HG03103 (cell line): ENCODE measurements around the gene SLC6A16.
"Not testable (repeated sequence)": the region's sequence is repeated elsewhere in the genome, so short reads cannot be mapped to it uniquely, and the experiment has no call there.

Source experiments
- ATAC-seq: cut with Tn5 transposase; IDR thresholded peaks from one replicate; pipeline ENCODE4 v1.9.1; 2021; ENCODE audit warnings: low read depth; ENCODE audit not compliant: unreplicated experiment

Gene SLC6A16

DNA sequence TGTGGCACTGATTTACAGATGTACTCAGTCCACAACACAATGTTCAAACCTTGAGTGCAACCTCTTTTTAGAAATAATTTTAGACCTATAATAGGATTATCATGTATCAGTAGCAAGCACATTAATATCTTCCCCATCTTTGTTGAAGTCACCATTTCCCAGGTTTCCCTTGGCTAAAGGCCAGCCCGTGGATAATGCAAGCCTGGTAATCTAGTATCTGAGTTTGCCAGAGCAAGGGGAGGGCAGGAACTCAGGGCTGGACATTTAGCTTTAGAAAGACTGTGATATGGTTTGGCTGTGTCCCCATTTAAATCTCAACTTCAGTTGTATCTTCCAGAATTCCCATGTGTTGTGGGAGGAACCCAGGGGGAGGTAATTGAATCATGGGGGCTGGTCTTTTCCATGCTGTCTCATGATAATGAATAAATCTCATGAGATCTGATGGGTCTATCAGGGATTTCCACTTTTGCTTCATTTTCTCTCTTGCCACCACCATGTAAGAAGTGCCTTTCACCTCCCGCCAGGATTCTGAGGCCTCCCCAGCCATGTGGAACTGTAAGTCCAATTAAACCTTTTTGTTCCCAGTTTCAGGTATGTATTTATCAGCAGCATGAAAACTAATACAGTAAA lies 37.7 kb downstream of the SLC6A16 start:
- no peak for ATAC-seq

DNA sequence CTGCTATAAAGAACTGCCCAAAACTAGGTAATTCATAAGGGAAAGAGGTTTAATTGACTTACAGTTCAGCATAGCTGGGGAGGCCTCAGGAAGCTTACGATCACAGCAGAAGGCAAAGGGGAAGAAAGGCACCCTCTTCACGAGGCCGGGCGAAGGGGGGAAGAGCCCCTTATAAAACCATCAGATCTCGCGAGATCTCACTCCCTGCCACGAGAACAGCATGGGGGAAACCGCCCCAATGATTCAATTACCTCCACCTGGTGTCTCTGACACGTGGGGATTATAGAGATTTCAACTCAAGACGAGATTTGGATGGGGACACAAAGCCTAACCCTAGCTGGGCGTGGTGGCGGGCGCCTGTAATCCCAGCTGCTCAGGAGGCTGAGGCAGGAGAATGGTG lies 42.8 kb downstream of the SLC6A16 start:
- ATAC-seq: no peak

DNA sequence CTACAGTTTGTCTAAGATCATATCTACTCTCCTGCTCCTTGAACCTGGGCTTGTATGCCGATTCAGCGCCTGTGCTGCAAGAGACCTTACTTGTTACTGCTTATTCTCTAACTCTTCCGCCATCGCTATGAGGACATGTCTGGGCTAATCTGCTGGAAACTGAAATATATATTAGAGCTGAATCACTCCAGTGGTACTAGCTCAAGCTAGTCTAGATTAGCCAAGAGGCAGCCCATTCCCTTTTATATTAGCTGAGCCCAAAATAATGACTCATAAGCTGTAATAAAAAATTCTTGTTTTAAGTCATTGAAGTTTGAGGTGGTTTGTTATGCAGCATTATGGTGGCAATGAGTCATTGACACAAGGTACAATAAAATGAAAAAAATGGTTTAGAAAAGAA lies 52.8 kb downstream of the SLC6A16 start:
- no peak for ATAC-seq

DNA sequence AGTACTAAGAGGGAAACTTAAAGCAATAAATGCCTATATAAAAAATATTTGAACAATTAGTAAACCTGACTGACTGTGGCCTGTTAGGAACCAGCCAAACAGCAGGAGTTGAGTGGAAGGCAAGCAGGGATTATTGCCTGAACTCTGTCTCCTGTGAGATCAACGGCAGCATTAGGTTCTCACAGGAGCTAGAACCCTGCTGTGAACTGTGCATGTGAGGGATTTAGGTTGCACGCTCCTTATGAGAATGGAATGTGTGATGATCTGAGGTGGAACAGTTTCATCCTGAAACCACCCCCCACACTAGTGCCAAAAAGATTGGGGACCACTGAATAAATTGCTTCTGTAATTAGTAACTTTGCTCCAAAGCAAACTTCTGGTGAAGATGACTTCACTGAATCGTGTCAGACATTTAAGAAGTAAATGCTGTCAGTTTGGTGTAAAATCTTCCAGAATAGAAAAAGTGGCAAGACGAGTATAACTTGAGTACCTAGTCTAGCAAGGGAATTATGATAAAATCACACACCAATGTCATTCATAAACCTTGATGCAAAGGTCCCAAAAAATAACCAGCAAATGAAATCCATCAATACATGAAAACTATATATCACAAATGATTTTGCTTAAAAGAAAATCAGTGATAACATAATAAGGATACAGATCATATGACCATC lies 53.8 kb downstream of the SLC6A16 start:
- ATAC-seq: no peak

DNA sequence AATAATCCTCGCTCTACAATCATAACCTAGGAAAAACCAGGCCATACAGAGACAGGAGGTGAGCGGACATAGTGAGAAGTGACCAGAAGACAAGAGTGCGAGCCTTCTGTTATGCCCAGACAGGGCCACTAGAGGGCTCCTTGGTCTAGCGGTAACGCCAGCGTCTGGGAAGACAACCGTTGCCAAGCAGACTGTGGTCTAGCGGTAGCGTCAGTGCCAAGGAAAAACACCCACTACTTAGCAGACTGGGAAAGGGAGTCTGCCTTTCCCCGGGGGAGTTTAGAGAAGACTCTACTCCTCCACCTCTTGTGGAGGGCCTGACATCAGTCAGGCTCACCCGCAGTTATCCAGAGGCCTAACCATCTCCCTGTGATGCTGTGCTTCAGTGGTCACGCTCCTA lies 58.6 kb downstream of the SLC6A16 start:
- not testable (repeated sequence) for ATAC-seq

DNA sequence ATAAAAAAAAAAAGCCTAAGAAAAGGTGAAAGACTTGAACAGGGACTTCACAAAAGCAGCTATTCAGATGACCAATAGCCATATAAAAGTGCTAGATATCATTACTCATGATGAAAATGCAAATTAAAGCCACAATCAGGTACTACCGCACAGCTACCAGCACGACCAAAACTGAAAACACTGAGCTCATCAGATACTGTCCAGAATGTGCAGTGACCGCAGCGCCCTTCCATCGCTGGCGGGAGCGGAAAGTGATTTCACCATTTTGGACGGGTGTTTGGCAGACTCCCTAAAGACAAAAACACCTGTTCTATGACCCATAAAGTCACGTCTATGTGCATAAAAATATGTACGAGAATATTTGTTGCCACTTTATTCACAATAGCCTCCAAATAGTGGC lies 60.7 kb downstream of the SLC6A16 start:
- no peak for ATAC-seq

DNA sequence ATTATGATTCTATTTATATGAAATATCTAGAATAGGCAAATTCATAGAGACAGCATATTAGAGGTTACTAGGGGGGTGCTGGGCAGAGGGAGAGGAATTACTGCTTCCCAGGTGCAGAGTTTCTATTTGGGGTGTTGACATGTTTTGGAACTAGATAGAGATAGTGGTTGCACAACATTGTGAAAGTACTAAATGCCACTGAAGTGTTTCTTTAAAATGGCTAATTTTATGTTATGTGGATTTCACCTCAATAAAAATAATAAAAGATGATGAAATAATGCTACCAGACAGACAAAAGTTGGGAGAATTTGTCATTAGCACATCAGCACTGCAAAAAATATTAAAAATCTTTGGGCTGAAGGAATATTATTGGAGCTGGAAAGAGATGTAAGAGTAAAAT lies 63.4 kb downstream of the SLC6A16 start:
- ATAC-seq: no peak

DNA sequence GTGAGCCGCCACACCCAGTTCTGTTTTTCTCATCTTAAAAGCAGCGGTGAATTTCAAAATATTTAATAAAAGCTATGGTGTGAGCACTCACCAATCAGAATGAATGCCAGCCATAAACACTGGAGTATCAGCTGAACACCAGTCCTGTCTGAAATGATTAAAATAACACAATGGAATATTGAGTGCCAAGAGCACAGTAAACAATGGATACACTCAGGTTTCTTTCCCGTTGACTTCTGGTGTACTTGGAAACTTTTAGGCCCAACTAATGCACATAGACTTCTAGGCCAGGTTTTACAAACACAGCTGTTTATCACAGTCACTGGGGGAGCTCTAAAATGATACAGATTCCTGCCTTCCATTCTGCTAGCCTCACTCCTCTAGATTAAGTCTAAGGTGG lies 68.3 kb downstream of the SLC6A16 start:
- no peak for ATAC-seq

DNA sequence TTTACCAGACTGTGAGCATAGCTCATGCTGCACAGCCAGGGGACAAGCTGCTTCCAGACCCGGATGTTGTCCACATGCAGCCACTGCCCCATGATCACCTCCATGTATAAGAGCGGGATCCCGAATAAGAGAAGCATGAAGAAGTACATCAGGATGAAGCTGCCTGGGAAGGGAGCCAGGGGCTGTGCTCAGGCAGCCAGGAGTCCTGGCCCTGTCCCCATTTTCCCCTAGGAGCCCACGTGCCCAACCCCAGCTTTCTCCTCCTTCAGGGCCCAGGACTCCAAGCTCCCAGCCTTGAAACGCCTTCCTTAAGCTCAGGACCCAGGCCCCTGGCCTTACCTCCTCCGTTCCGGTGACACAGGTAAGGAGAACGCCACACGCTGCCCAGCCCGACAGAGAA lies 69.3 kb downstream of the SLC6A16 start:
- no peak for ATAC-seq

DNA sequence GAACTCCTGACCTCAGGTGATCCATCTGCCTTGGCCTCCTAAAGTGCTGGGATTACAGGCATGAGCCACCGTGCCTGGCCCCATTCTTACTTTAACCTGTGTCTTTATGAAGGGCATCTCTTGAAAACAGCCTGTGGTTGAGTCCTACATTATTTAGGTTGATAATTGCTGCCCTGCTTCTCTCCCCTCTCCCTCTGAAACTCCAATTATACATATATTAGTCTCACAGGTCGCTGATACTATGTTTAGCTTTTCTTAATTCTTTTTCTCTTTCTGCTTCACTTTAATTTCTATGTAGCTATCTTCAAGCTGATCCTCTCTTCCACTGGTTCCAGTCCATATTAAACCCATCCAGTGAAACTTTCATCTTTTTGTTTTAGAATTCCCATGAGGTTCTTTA lies 75.1 kb downstream of the SLC6A16 start:
- ATAC-seq: no peak

DNA sequence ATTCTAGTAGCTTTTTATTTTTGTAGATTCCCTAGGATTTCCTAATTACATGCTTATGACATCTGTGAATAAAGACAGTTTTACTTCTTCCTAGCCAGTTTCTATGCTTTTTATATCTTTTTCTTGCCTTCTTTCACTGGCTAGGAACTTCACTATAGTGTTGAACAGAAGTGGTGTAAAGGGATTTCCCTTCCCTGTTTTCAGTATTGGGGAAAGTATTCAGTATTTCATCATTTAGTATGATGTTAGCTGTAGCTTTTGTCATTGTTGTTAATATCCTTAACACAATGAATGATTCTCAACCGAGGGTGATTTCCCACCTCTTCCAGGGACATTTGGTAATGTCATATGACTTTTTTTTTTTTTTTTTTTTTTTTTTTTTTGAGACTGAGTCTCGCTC lies 77.3 kb downstream of the SLC6A16 start:
- ATAC-seq: no peak

DNA sequence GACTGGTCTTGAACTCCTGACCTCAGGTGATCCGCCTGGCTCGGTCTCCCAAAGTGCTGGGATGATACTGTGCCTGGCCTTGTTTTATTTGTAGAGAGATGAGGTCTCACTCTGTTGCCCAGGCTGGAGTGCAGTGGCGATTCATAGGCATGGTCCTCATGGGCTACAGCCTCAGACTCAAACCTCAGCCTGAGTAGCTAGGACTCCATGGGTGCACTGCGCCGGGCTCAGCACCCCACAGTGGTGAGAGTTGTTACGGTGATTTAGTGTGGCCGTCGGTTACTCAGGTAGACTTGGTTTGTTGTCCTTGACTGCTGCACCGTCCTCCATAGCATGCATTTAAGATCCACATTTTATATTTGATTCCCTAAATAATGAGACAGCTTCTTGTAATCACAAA lies 80.7 kb downstream of the SLC6A16 start:
- ATAC-seq: no peak

DNA sequence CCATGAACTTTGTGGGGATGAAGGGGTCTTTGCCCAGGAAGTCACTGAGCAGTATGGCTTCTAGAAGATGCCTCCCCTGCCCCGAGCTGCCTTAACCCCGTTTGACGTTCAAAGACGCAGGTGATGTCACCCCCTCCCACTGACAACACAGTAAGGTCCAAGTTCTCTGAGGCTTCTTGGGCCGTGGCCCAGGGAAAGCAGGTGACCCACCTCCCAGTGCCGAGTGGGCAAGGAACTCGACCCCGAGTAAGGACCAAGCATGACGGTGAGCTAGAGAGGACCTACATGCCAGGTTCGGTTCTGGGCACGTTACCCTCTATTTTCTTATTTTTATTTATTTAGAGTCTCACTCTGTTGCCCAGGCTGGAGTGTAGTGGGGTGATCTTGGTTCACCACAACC lies 81.3 kb downstream of the SLC6A16 start:
- no peak for ATAC-seq

DNA sequence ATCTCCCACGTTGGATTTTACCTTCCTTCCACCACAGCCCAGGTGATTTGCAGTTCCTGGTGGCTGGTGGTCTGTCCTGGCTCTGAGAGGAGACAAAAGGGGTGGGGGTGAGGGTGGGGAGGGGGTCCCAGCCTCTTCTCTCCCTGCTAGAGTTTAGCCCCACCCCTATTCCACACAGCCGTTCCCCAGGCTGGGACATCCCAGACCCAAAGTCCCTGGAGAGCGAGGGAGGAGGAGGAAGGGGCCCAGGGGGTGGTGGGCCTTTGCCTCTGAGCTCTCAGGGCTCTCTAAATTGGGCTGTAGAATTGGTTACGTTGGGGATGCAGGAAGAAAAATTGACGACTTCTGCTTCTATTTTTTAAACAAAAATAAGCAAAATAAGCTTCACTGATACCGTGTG lies 81.9 kb downstream of the SLC6A16 start:
- ATAC-seq: no peak

DNA sequence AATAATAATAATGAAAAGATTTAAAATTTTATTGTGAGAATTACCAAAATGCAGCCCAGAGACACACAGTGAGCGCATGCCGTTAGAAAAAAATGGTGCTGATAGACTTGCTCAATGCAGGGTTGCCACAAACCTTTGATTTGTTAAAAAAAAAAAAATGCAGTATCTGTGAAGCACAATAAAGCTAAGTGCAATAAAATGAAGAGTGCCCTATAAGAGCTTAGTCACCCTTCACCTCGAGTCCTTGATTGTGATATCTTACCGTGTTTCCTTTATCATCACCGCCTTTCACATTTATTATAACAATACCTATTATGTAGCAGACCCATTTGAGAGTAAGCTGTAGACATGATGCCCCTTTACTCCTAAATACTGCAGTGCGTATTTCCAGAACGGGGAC lies 83.2 kb downstream of the SLC6A16 start:
- ATAC-seq: no peak
